Prostate gland (tissue), 2 donors: ENCODE measurements around the gene SPNS3.

Experiments used
- CTCF ChIP-seq, 4 experiments: fragments of 200-600 bp in 2 of 4; fragments of 450-650 bp in 2 of 4; sonication (generic) in 2 of 4; IDR thresholded peaks; 1 replicate in 3 of 4; 2 replicates in 1 of 4; pipeline ENCODE4 v1.5.1; 2016 to 2019; ENCODE audit warnings: antibody characterized with exemption in 4 of 4, mild to moderate bottlenecking in 2 of 4, moderate library complexity in 2 of 4
- POLR2A ChIP-seq: fragments of 450-650 bp; IDR thresholded peaks from one replicate; pipeline ENCODE4 v1.6.1; 2016; ENCODE audit warnings: antibody characterized with exemption, mild to moderate bottlenecking
- POLR2AphosphoS5 ChIP-seq: sonication (generic); formaldehyde crosslinking; IDR thresholded peaks from one replicate; pipeline ENCODE4 v1.6.1; 2017; ENCODE audit warnings: antibody characterized with exemption

DNA sequence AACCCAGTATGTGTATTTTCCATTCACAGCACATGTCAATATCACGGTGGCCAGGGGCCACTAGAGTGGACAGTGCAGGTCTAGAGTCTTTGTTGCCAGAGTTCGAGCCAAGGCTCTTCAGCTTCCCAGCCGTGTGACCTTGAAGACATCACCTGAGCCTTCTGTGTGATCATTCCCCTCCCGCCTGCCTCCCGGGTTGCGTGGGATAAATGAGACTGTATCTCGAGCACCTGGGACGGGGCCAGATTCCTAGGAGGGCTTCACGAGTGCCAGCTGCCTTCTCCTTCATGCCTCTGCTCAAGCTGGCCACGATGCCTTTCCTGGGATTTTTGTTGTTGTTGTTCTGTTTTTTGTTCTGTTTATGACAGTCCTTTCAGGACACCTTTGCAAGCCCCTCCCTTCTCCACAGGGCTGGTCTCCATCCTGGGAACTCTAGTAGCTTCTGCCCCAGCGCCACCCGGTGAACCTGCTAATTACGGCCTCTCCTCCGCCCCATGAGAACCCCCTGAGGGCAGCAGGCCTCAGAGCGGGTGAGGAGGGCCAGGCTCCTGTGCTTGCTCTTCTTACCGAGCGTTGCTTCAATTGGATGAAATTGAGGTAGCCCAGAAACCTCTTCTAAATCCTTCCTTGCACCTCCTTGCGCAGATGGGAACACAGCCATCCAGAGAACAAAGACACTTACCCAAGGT lies 68.9 kb downstream of the SPNS3 start:
- TF ChIP-seq POLR2A (no peak), POLR2AphosphoS5 (no peak), CTCF (IDR thresholded peaks at IDR 0.05) (no peak)
